Activated naive CD4-positive, alpha-beta T cell treated with anti-CD3 and anti-CD28 coated beads, Interleukin-2, amount 50 U/mL, for 72 hours (primary cell): ENCODE measurements around the gene UBE2G1. TPM values are rescaled to one million over a fixed set of nuclear protein-coding genes. Genes with fewer than 3 reads are reported as not detected.
"Not testable (repeated sequence)": the region's sequence is repeated elsewhere in the genome, so short reads cannot be mapped to it uniquely, and the experiment has no call there.

Experiments
- ATAC-seq, 2 donors: fragments of 150-1000 bp; cut with Tn5 transposase; 2 replicates each; pipeline ENCODE4 v1.10.0; 2021; ENCODE audit warnings: mild to moderate bottlenecking in 2 of 2, moderate library complexity in 2 of 2
- DNase-seq, 2 donors: peaks; one replicate each; pipeline ENCODE4 v3.0.0; 2021 to 2022; ENCODE audit warnings: low spot score in 2 of 2
- H3K27ac Mint-ChIP-seq, 2 donors: one replicate each; pipeline ENCODE4 v1.8.0; 2022; ENCODE audit warnings: mild to moderate bottlenecking in 2 of 2, mixed read lengths in 2 of 2
- H3K36me3 Mint-ChIP-seq, 2 donors: one replicate each; pipeline ENCODE4 v1.8.0; 2022; ENCODE audit warnings: mixed read lengths in 2 of 2
- H3K9me3 Mint-ChIP-seq, 2 donors: one replicate each; pipeline ENCODE4 v1.8.0; 2022; ENCODE audit warnings: mixed read lengths in 2 of 2
- total RNA-seq, 2 donors: library from RNA; stranded (reverse); gene quantifications; one replicate each; pipeline ENCODE4 v1.2.3, GENCODE V29; 2022

Gene UBE2G1
- total RNA-seq, 2 donors from 2014 or later, result 57.9 to 68.1 TPM

- peak in 1 of 2 donors; percentile 20 for ATAC-seq
- Mint-ChIP-seq H3K9me3 (no peaks in the 10 kb centered on the region), H3K27ac (peak overlapping the region in 1 of 2 donors; percentile 5), H3K36me3 (no peaks in the 10 kb centered on the region)
- DNase-seq, result no peak
Observed at GRCh38 chr17:4381690-4382671, 15.5 kb upstream of the UBE2G1 start.

- Mint-ChIP-seq H3K9me3 (peaks cover 0 to 3% of the 10 kb centered on the region in 2 donors), H3K27ac (no peak overlapping the region), H3K36me3 (no peaks in the 10 kb centered on the region)
- no peak for DNase-seq
- ATAC-seq, result no peak
Observed at GRCh38 chr17:4378626-4379025, 12.2 kb upstream of the UBE2G1 start.

GRCh38 chr17:4377247-4377646 lies 10.8 kb upstream of the UBE2G1 start:
- H3K27ac Mint-ChIP-seq, result peak overlapping the region in 1 of 2 donors; percentile 56
- DNase-seq, H3K9me3 Mint-ChIP-seq, ATAC-seq, H3K36me3 Mint-ChIP-seq: not testable (repeated sequence)

DNA sequence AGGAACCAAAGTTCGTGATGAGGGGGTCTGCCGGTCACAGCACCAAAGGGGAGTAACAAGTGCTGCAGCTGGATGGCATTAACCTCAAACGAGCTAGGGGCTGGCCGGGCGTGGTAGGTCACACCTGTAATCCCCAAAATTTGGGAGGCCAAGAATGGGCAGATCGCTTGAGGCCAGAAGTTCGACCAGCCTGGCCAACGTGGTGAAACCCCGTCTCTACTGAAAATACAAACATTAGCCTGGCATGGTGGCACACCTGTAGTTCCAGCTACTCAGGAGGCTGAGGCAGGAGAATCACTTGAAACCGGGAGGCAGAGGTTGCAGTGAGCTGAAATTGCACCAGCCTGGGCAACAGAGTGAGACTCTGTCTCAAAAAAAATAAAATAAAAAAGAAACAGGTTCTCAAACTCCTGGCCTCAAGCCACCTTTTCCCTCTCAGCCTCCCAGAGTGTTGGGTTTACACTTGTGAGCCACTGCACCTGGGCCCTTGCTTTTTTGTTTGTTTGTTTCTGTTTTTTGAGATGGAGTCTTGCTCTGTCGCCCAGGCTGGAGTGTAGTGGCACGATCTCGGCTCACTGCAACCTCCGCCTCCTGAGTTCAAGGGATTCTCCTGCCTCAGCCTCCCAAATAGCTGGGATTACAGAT lies 9.4 kb upstream of the UBE2G1 start:
- peak overlapping the region in 1 of 2 donors; percentile 91 for H3K27ac Mint-ChIP-seq
- not testable (repeated sequence) for ATAC-seq, H3K36me3 Mint-ChIP-seq, DNase-seq, H3K9me3 Mint-ChIP-seq

GRCh38 chr17:4375039-4375748 lies 8.7 kb upstream of the UBE2G1 start:
- Mint-ChIP-seq H3K9me3 (peaks cover 0 to 3% of the 10 kb centered on the region in 2 donors), H3K36me3 (no peaks in the 10 kb centered on the region), H3K27ac (peak overlapping the region; percentile 86 to 91)
- DNase-seq, result peak; percentile 60 to 77
- ATAC-seq, result peak; percentile 90 to 91

GRCh38 chr17:4369557-4370230 lies 3.2 kb upstream of the UBE2G1 start:
- Mint-ChIP-seq H3K27ac (peak overlapping the region in 1 of 2 donors; percentile 5), H3K9me3 (no peaks in the 10 kb centered on the region), H3K36me3 (peaks cover 5 to 6% of the 10 kb centered on the region in 2 donors)
- ATAC-seq (no peak), DNase-seq (no peak)

DNA sequence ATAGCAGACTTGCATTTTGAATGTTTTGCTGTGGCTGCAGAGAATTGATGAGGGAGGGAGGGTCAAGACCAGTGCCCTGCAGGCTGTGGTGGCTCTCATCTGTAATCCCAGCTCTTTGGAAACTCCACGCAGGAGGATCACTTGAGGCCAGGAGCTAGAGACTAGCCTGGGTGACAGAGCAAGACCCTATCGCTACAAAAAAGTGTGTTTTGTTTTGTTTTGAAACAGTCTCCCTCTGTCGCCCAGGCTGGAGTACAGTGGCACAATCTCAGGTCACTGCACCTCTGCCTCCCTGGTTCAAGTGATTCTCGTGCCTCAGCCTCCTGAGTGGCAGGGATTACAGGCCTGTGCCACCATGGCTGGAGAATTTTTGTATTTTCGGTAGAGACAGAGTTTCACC lies 1.9 kb upstream of the UBE2G1 start:
- no peak for DNase-seq

DNA sequence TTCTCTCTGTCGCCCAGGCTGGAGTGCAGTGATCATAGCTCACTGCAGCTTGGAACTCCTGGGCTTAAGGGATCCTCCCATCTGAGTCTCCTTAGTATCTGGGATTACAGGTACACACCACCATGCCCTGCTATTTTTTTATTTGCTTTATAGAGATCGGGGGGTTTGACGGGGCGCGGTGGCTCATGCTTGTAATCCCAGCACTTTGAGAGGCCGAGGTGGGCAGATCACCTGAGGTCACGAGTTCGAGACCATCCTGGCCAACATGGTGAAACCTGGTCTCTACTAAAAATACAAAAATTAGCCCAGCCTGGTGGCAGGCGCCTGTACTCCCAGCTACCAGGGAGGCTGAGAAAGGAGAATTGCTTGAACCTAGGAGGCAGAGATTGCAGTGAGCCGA lies 702 bp upstream of the UBE2G1 start:
- Mint-ChIP-seq H3K36me3 (peaks cover 8 to 14% of the 10 kb centered on the region in 2 donors), H3K27ac (peak overlapping the region; percentile 83 to 93)
- ATAC-seq, DNase-seq, H3K9me3 Mint-ChIP-seq: not testable (repeated sequence)

More for the DNA sequence above, 1.9 kb upstream of the UBE2G1 start:
- H3K9me3 Mint-ChIP-seq, result no peaks in the 10 kb centered on the region
- H3K36me3 Mint-ChIP-seq, result peaks cover 8 to 9% of the 10 kb centered on the region in 2 donors
- no peak overlapping the region for H3K27ac Mint-ChIP-seq
- ATAC-seq, result no peak

GRCh38 chr17:4365628-4366326 lies 698 bp downstream of the UBE2G1 start:
- Mint-ChIP-seq H3K9me3 (no peaks in the 10 kb centered on the region), H3K36me3 (peaks cover 8 to 14% of the 10 kb centered on the region in 2 donors), H3K27ac (peak overlapping the region in 1 of 2 donors; percentile 75)
- peak; percentile 14 to 18 for ATAC-seq
- DNase-seq, result peak; percentile 62 to 74

GRCh38 chr17:4365103-4365627 lies 1.3 kb downstream of the UBE2G1 start:
- peak; percentile 79 to 89 for DNase-seq
- Mint-ChIP-seq H3K27ac (peak overlapping the region; percentile 75 to 96), H3K9me3 (no peaks in the 10 kb centered on the region), H3K36me3 (peaks cover 8 to 14% of the 10 kb centered on the region in 2 donors)
- ATAC-seq, result peak; percentile 72 to 74

DNA sequence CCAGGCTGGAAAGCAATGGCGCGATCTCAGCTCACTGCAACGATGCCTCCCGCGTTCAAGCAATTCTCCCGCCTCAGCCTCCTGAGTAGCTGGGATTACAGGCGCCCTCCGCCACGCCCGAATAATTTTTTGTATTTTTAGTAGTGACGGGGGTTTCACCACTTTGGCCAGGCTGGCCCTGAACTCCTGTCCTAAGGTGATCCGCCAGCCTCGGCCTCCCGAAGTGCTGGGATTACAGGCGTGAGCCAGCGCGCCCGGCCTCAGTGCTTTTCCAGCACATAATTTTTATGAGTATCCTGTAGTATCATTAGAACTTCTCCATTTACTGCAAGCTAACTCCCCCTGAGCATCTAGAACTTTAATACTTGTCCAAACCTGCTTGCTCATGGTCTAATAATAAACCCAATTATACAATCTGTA lies 1.8 kb downstream of the UBE2G1 start:
- Mint-ChIP-seq H3K36me3 (peaks cover 8 to 14% of the 10 kb centered on the region in 2 donors), H3K27ac (peak overlapping the region; percentile 75 to 96), H3K9me3 (no peaks in the 10 kb centered on the region)
- ATAC-seq, result no peak
- no peak for DNase-seq

GRCh38 chr17:4362141-4362540 lies 4.3 kb downstream of the UBE2G1 start:
- peaks cover 8 to 14% of the 10 kb centered on the region in 2 donors for H3K36me3 Mint-ChIP-seq
- DNase-seq (no peak), ATAC-seq (no peak)
- peak overlapping the region in 1 of 2 donors; percentile 50 for H3K27ac Mint-ChIP-seq
- H3K9me3 Mint-ChIP-seq, result no peaks in the 10 kb centered on the region

DNA sequence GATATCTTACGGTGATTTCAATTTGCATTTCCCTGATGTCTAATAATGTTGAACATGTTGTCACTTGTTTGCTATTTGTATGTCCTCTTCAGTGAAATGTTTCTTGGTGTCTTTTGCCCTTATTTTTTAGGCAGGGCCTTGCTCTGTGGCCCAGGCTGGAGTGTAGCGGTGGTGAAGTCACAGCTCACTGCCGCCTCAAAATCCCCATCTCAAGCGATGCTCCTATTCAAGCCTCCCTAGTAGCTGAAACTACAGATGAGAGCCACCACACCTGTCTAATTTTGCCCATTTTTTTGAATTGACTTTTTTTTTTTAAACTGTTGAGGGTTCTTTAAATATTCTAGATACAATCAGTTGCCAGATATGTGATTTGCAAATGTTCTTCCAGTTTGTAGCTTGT lies 8.3 kb downstream of the UBE2G1 start:
- Mint-ChIP-seq H3K36me3 (peaks cover 0 to 3% of the 10 kb centered on the region in 2 donors), H3K9me3 (no peaks in the 10 kb centered on the region), H3K27ac (no peak overlapping the region)
- ATAC-seq (no peak), DNase-seq (no peak)

DNA sequence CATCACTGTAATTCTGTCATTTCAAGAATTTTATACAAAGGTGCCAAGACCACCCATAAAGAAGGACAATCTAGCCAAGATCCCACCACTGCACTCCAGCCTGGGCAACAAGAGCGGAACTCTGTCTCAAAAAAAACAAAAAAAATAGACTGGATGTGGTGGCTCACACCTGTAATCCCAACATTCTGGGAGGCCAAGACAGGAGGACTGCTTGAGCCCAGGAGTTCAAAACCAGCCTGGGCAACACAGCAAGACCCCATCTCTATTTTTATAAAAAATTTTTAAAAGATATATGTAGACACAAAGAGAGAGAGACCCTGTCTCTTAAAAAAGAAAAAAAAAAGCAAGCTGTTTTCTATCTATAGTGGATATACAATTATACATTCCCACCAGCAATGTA lies 8.8 kb downstream of the UBE2G1 start:
- Mint-ChIP-seq H3K9me3 (no peaks in the 10 kb centered on the region), H3K27ac (no peak overlapping the region)
- ATAC-seq, result no peak

GRCh38 chr17:4357030-4357628 lies 9.3 kb downstream of the UBE2G1 start:
- Mint-ChIP-seq H3K9me3 (no peaks in the 10 kb centered on the region), H3K27ac (no peak overlapping the region), H3K36me3 (no peaks in the 10 kb centered on the region)
- DNase-seq (no peak), ATAC-seq (no peak)

More for the DNA sequence above, 8.8 kb downstream of the UBE2G1 start:
- no peak for DNase-seq
- H3K36me3 Mint-ChIP-seq, result no peaks in the 10 kb centered on the region
